GM10248 (cell line): ENCODE results near the gene DNMBP.

ENCODE experiments used
- CTCF ChIA-PET: fragments of 300-600 bp; sonication (Branson Sonifier 250); formaldehyde crosslinking; extraction: SDS; loops from one replicate; lab custom pipeline; 2021; ENCODE audit warnings: antibody characterized with exemption; lab: Yijun Ruan, JAX
- POLR2A ChIA-PET: fragments of 350-650 bp; sonication (Branson Sonifier 250); formaldehyde crosslinking; extraction: SDS; loops from one replicate; lab custom pipeline; 2020; ENCODE audit warnings: antibody characterized with exemption; lab: Yijun Ruan, JAX
- DNase-seq: peaks from one replicate; pipeline ENCODE4 v3.0.0; 2012; ENCODE audit errors: extremely low spot score
- CTCF ChIP-seq: IDR thresholded peaks from 2 replicates; pipeline ENCODE4 v1.5.1; 2012; ENCODE audit warnings: mild to moderate bottlenecking, low read depth; ENCODE audit errors: extremely low read depth, missing control alignments, control extremely low read depth

DNMBP gene

GRCh38 chr10:99983280-99983988, 26.3 kb downstream of the DNMBP start:
- no peak for TF ChIP-seq CTCF
- no peak for DNase-seq
- CTCF ChIA-PET, result interaction anchor here (0.8 to 15.0 kb wide), 11 partner anchors 7 to 344 kb away, joined by 3 to 162 read pairs (median 5); partner anchors contain the start of gene DNMBP
- POLR2A ChIA-PET, result no interaction called here

DNA sequence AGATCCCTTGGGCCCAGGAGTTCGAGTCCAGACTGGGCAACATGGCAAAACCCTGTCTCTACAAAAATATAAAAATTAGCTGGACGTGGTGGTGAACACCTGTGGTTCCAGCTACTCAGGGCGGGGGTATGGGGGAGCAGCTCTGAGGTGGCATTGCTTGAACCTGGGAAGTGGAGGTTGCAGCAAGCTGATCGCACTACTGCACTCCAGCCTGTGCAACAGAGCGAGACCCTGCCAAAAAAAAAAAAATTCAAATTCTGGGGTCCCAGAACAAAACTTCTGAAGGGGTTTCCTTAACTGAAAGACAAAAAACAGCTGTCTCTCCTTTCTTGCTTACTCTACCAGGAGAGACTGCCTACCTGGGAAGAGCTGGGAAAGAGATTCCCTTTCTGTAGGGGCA, 27.0 kb downstream of the DNMBP start:
- CTCF ChIA-PET, result interaction anchor here (0.8 to 15.0 kb wide), 11 partner anchors 8 to 345 kb away, joined by 3 to 162 read pairs (median 4); partner anchors contain the start of gene DNMBP
- no peak for TF ChIP-seq CTCF
- POLR2A ChIA-PET, result interaction anchor here (0.6 kb wide), 1 partner anchor 92 kb away, joined by 3 read pairs; no protein-coding TSS in a partner anchor
- DNase-seq, result no peak

GRCh38 chr10:99981581-99982199, 28.1 kb downstream of the DNMBP start:
- no peak for DNase-seq
- CTCF ChIA-PET, result interaction anchor here (0.9 to 15.0 kb wide), 7 partner anchors 9 to 136 kb away, joined by 3 to 162 read pairs (median 6); partner anchors contain the start of gene DNMBP
- TF ChIP-seq CTCF, result no peak
- POLR2A ChIA-PET, result no interaction called here

DNA sequence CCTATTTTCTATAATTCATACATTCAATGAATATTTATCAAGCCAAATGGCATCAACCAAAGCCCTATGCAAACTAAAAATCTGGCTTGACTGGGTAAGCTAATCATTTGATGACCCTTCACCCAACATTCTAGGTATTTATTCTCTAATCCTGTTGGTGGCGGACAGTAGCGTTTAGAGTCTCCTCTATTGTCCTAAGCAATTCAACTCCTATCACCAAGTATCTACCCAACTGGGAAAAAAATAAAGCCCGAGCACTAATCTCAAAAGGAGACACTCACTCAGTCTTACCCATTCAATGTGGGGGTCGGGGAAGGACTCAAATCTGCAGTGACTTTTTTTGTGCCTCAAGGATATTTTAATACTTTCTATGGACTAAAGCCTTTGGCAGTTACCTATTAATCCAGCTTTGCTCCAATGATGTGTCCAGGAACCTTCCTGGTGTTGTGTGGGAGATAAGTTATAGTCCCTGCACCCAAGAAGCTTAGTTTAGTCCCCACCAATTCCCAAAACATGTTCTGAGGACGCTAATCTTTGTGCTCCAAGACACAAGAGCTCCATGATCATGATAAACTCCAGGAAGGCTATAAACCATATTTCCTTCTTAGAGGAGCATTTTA, 30.6 kb downstream of the DNMBP start:
- no peak for DNase-seq
- no peak for TF ChIP-seq CTCF
- CTCF ChIA-PET, result interaction anchor here (1.2 to 15.0 kb wide), 4 partner anchors 14 to 68 kb away, joined by 3 to 162 read pairs (median 5); partner anchors contain the start of gene DNMBP
- POLR2A ChIA-PET, result no interaction called here

- no peak for DNase-seq
- no peak for TF ChIP-seq CTCF
- ChIA-PET CTCF (interaction anchor here (1.1 to 15.0 kb wide), 2 partner anchors 11 to 30 kb away, joined by 5 to 162 read pairs; partner anchors contain the start of gene DNMBP), POLR2A (no interaction called here)
These were observed 31.8 kb downstream of the DNMBP start for GRCh38 chr10:99977916-99978315.

DNA sequence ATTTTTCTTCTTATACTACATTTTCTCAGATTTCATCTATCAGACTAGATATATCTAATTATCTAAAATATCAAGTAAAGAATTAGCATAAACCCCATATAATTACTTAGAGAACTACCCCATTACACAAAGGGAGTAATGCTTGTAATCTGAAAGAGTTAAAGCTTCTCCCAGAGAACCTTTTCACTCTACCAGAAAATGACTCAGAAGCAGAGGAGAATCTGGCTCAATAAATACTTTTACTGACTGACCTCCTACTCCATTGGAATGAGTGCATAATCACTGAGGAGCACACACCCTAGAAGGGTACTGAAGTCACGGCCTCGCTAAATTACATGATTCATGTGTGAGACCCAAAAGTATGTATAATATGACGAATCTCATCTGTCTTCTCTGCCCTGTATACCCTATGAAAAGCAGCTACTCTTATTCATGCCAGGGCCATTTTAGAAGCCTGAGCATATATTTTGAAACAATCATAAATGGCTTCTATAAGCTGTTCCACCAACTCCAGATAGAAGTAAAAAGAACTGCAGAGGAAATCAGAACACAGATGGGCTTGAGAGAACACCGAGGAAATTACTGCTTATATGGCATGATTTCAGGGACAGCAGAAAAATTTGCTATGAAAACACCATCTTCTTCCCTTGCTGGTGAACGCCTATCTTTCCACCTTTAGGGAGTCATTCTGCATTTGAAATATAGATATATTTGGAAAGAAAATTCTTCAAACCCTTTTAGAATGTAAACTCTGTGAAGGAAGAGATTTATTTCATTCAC, 32.7 kb downstream of the DNMBP start:
- TF ChIP-seq CTCF, result no peak
- no peak for DNase-seq
- POLR2A ChIA-PET, result no interaction called here

More for the DNA sequence above, 32.7 kb downstream of the DNMBP start:
- CTCF ChIA-PET, result interaction anchor here (1.1 to 15.0 kb wide), 9 partner anchors 9 to 132 kb away, joined by 3 to 162 read pairs (median 5); partner anchors contain the start of gene DNMBP
